ENCODE results near the gene HSD3B2. TPM values are rescaled to one million over a fixed set of nuclear protein-coding genes. Genes with fewer than 3 reads are reported as not detected.

HSD3B2 gene
- total RNA-seq, result not detected in 2 replicates

GRCh38 chr1:119414950-119415349 is at the start of gene HSD3B2:
TSS of gene HSD3B2 (plus strand) at chr1:119415150. CDS start at chr1:119415420, 270 bp downstream.

GRCh38 chr1:119368554-119368953 is 46.4 kb upstream of the HSD3B2 start, which contains the start of gene HAO2:
TSS of gene HAO2 (plus strand) at chr1:119368785. CDS start at chr1:119381086, 12,301 bp downstream.

Other genes starting within 250 kb of the HSD3B2 start
- gene HAO2, start 46.4 kb upstream of the HSD3B2 start, total RNA-seq, result not detected in 2 replicates
- not detected in 2 replicates for gene HSD3B1, start 92.1 kb downstream of the HSD3B2 start, total RNA-seq
- 12.7 and 15.9 TPM in 2 replicates for gene ZNF697, start 233.1 kb downstream of the HSD3B2 start, total RNA-seq